H1 (cell line): ENCODE data around the gene PROSER1. TPM values are rescaled to one million over a fixed set of nuclear protein-coding genes. Genes with fewer than 3 reads are reported as not detected.
A peak's percentile ranks its signal among the peaks of the same experiment; 100 is the strongest.

Experiments
- CTCF ChIA-PET: fragments of 300-600 bp; sonication (Branson Sonifier 250); formaldehyde crosslinking; loops from one replicate; lab custom pipeline; 2021; ENCODE audit not compliant: partially characterized antibody; lab: Charles Lee
- POLR2A ChIA-PET: fragments of 300-600 bp; sonication (Branson Sonifier 250); formaldehyde crosslinking; loops from one replicate; lab custom pipeline; 2021; ENCODE audit warnings: inconsistent platforms; ENCODE audit not compliant: partially characterized antibody; lab: Charles Lee
- DNase-seq, 2 experiments: peaks; one replicate each; pipeline versions ENCODE4 v3.0.0 to v3.0.0-alpha.2; 2010 to 2022; ENCODE audit warnings: low spot score in 2 of 2, low read depth in 1 of 2, mixed read lengths in 1 of 2
- FAIRE-seq: peaks from 2 replicates; lab custom pipeline; 2011; peaks lifted over from hg19 to GRCh38; lab: Jason Lieb, UNC
- H2AFZ ChIP-seq: 2 replicates; pipeline ENCODE4 v1.8.1; 2012; ENCODE audit warnings: low read length, inconsistent platforms
- H2AK5ac ChIP-seq: 2 replicates; pipeline ENCODE4 v1.6.1; 2013; ENCODE audit warnings: low read depth, low read length
- H2BK120ac ChIP-seq: replicated peaks from 2 replicates; pipeline ENCODE3; 2013; ENCODE audit warnings: low read depth, low read length, inconsistent platforms
- H2BK12ac ChIP-seq: 2 replicates; pipeline ENCODE4 v1.6.1; 2013; ENCODE audit warnings: low read depth, low read length
- H2BK15ac ChIP-seq: 2 replicates; pipeline ENCODE4 v1.6.1; 2013; ENCODE audit warnings: low read length
- H2BK20ac ChIP-seq: 2 replicates; pipeline ENCODE4 v1.6.1; 2013; ENCODE audit warnings: low read length
- H2BK5ac ChIP-seq: 2 replicates; pipeline ENCODE4 v1.6.1; 2013; ENCODE audit warnings: low read depth, low read length
- H3K14ac ChIP-seq: 2 replicates; pipeline ENCODE4 v1.6.1; 2013; ENCODE audit warnings: inconsistent platforms; ENCODE audit not compliant: insufficient read length
- H3K18ac ChIP-seq: 2 replicates; pipeline ENCODE4 v1.6.1; 2013; ENCODE audit warnings: low read length; ENCODE audit errors: extremely low read depth
- H3K23ac ChIP-seq: 2 replicates; pipeline ENCODE4 v1.6.1; 2013; ENCODE audit warnings: inconsistent platforms; ENCODE audit not compliant: insufficient read length
- H3K23me2 ChIP-seq: 2 replicates; pipeline ENCODE4 v1.6.1; 2013; ENCODE audit warnings: low read depth, low read length
- H3K27ac ChIP-seq: 2 replicates; pipeline ENCODE4 v1.6.1; 2011; ENCODE audit warnings: low read depth, low read length, inconsistent platforms
- H3K27me3 ChIP-seq, 4 experiments: replicated peaks in 1 of 4; 1 replicate in 1 of 4; 2 replicates in 3 of 4; pipeline versions ENCODE4 v1.6.1 to v1.8.1; 2011 to 2013; ENCODE audit warnings: low read length in 3 of 4, mild to moderate bottlenecking in 3 of 4, inconsistent platforms in 2 of 4, mixed read lengths in 2 of 4, moderate library complexity in 1 of 4; ENCODE audit not compliant: control insufficient read depth in 3 of 4, insufficient read depth in 3 of 4; ENCODE audit errors: extremely low read depth in 1 of 4
- H3K36me3 ChIP-seq, 4 experiments: 2 replicates each; pipeline versions ENCODE4 v1.6.1 to v1.8.1; 2011 to 2013; ENCODE audit warnings: mild to moderate bottlenecking in 4 of 4, low read length in 3 of 4, moderate library complexity in 2 of 4, control low read depth in 1 of 4, inconsistent platforms in 1 of 4; ENCODE audit not compliant: insufficient read depth in 4 of 4, control insufficient read depth in 2 of 4
- H3K4ac ChIP-seq: replicated peaks from 2 replicates; pipeline ENCODE3; 2013; ENCODE audit warnings: low read length, low read depth, mixed read lengths, inconsistent platforms; ENCODE audit not compliant: insufficient read length
- H3K4me1 ChIP-seq, 4 experiments: replicated peaks in 1 of 4; 1 replicate in 1 of 4; 2 replicates in 3 of 4; pipeline versions ENCODE4 v1.6.1 to v1.8.1; 2011 to 2013; ENCODE audit warnings: low read length in 3 of 4, inconsistent platforms in 2 of 4, mixed read lengths in 1 of 4; ENCODE audit not compliant: insufficient read depth in 4 of 4, control insufficient read depth in 3 of 4
- H3K4me2 ChIP-seq, 2 experiments: 2 replicates each; pipeline versions ENCODE4 v1.6.1 to v1.8.1; 2011 to 2013; ENCODE audit warnings: low read depth in 2 of 2, low read length in 2 of 2, control low read depth in 1 of 2, inconsistent platforms in 1 of 2, mild to moderate bottlenecking in 1 of 2; ENCODE audit not compliant: insufficient read depth in 1 of 2
- H3K4me3 ChIP-seq, 4 experiments: fragments of 200-600, 300-600 bp in 1 of 4; sonication (generic), shearing (Covaris generic), sonication (Bioruptor Twin) in 1 of 4; 2 replicates each; pipeline versions ENCODE4 v1.5.1 to v1.8.1; 2011 to 2016; ENCODE audit warnings: low read length in 4 of 4, low read depth in 3 of 4, control low read depth in 2 of 4, inconsistent platforms in 2 of 4, mild to moderate bottlenecking in 2 of 4, mixed read lengths in 1 of 4, moderate library complexity in 1 of 4; ENCODE audit not compliant: insufficient read depth in 2 of 4; ENCODE audit errors: extremely low read depth in 1 of 4
- H3K56ac ChIP-seq: replicated peaks from 2 replicates; pipeline ENCODE3; 2013; ENCODE audit warnings: low read depth, mild to moderate bottlenecking, mixed read lengths, low read length, inconsistent platforms; ENCODE audit not compliant: insufficient read length
- H3K79me1 ChIP-seq: 2 replicates; pipeline ENCODE4 v1.6.1; 2013; ENCODE audit warnings: low read depth, low read length, control low read depth
- H3K79me2 ChIP-seq, 2 experiments: 2 replicates each; pipeline versions ENCODE4 v1.6.1 to v1.8.1; 2012 to 2013; ENCODE audit warnings: low read length in 2 of 2, mild to moderate bottlenecking in 2 of 2, inconsistent platforms in 1 of 2; ENCODE audit not compliant: insufficient read depth in 2 of 2, control insufficient read depth in 1 of 2
- H3K9ac ChIP-seq, 4 experiments: replicated peaks in 1 of 4; 1 replicate in 1 of 4; 2 replicates in 3 of 4; pipeline versions ENCODE4 v1.6.1 to v1.8.1; 2011 to 2013; ENCODE audit warnings: low read depth in 3 of 4, low read length in 3 of 4, control low read depth in 2 of 4, mild to moderate bottlenecking in 2 of 4, moderate library complexity in 2 of 4, inconsistent platforms in 1 of 4; ENCODE audit errors: extremely low read depth in 1 of 4
- H3K9me3 ChIP-seq, 2 experiments: 2 replicates each; pipeline versions ENCODE4 v1.6.1 to v1.8.1; 2012 to 2013; ENCODE audit warnings: mild to moderate bottlenecking in 2 of 2, moderate library complexity in 2 of 2, control low read depth in 1 of 2, inconsistent platforms in 1 of 2, low read depth in 1 of 2, low read length in 1 of 2, mixed read lengths in 1 of 2; ENCODE audit not compliant: insufficient read depth in 2 of 2
- H4K20me1 ChIP-seq, 2 experiments: replicated peaks in 1 of 2; 2 replicates each; pipeline versions ENCODE3 to v1.8.1; 2011 to 2013; ENCODE audit warnings: inconsistent platforms in 2 of 2, low read length in 2 of 2, mild to moderate bottlenecking in 1 of 2; ENCODE audit not compliant: insufficient read depth in 2 of 2, control insufficient read depth in 1 of 2
- H4K5ac ChIP-seq: 2 replicates; pipeline ENCODE4 v1.6.1; 2013; ENCODE audit warnings: low read length, low read depth, mixed read lengths, inconsistent platforms; ENCODE audit not compliant: insufficient read length
- H4K8ac ChIP-seq: 2 replicates; pipeline ENCODE4 v1.8.0; 2013; ENCODE audit warnings: mild to moderate bottlenecking, moderate library complexity, low read length, inconsistent platforms; ENCODE audit not compliant: insufficient read depth; ENCODE audit errors: extremely low read depth
- H4K91ac ChIP-seq: replicated peaks from 2 replicates; pipeline ENCODE3; 2013; ENCODE audit warnings: low read length, mixed read lengths, inconsistent platforms; ENCODE audit not compliant: insufficient read length
- BACH1 ChIP-seq: IDR thresholded peaks from 2 replicates; pipeline ENCODE4 v1.6.1; 2012; ENCODE audit warnings: low read length, improper control_type of control experiment
- CHD2 ChIP-seq: IDR thresholded peaks from 2 replicates; pipeline ENCODE4 v1.6.1; 2012; ENCODE audit warnings: low read length, improper control_type of control experiment
- EZH2 ChIP-seq: fragments of 200-600 bp; sonication (generic); IDR thresholded peaks from 2 replicates; pipeline ENCODE4 v1.7.1; 2012; ENCODE audit warnings: low read depth, mild to moderate bottlenecking, moderate library complexity, low read length, inconsistent platforms; ENCODE audit not compliant: severe bottlenecking
- WGBS, 2 experiments: shearing (Covaris generic) in 1 of 2; methylation state at CpG; one replicate each; pipeline versions ENCODE4 v1.1.6 to v1.1.7; 2013 to 2015; ENCODE audit warnings: low lambda C conversion rate in 2 of 2, mixed read lengths in 2 of 2, inconsistent platforms in 1 of 2, low coverage in 1 of 2, missing lambda C conversion rate in 1 of 2; ENCODE audit not compliant: insufficient replicate concordance in 2 of 2, insufficient coverage in 1 of 2, insufficient read length in 1 of 2; ENCODE audit errors: extremely low coverage in 1 of 2, missing lambda C conversion rate in 1 of 2; 5-methylcytosine and 5-hydroxymethylcytosine counted together
- polyA plus RNA-seq, 7 experiments: library from polyadenylated mRNA; depleted of rRNA in 3 of 7; stranded (reverse) in 5 of 7; unstranded in 2 of 7; fragments of >200 nt in 5 of 7; fragments of 200-250 nt in 2 of 7; gene quantifications; 1 replicate in 5 of 7; 2 replicates in 1 of 7; 4 replicates in 1 of 7; pipeline versions ENCODE4 v1.2.1 to v1.2.3, GENCODE V29; 2011 to 2013; ENCODE audit warnings: missing spikeins in 2 of 7, mixed read lengths in 2 of 7
- total RNA-seq: library from RNA; stranded (reverse); fragmentation: NEBNext Ultra II Directional; extraction: Animal tissue kit (Norgen Biotek cat#: 25700); gene quantifications from 2 replicates; pipeline ENCODE4 v1.2.1, GENCODE V29; 2021

PROSER1 gene
- total and polyA plus RNA-seq, 2 of the 8 experiments (the other 6 are each of a cell fraction or from before 2014, with no cell fraction given) = 99.2 to 116 TPM

GRCh38 chr13:39032150-39032549 is 5.7 kb downstream of the PROSER1 start:
- Histone ChIP-seq H4K91ac (no peak overlapping the region), H2BK12ac (no peak overlapping the region), H3K9ac (no peak overlapping the region), H3K27ac (no peak overlapping the region), H2BK5ac (no peak overlapping the region), H3K56ac (no peak overlapping the region), H3K4me1 (peaks cover 0 to 8% (median 0%) of the 10 kb centered on the region in 4 experiments; a peak in 3 of 7 replicates), H4K5ac (no peak overlapping the region), H3K79me2 (peaks cover 42 to 99% of the 10 kb centered on the region in 2 experiments), H2BK15ac (no peak overlapping the region), H3K23ac (no peak overlapping the region), H3K36me3 (peaks cover 3 to 56% (median 12%) of the 10 kb centered on the region in 4 experiments; a peak in 7 of 8 replicates), H3K14ac (no peak overlapping the region), H3K4ac (no peak overlapping the region), H3K9me3 (no peaks in the 10 kb centered on the region), H2AK5ac (no peak overlapping the region), H3K18ac (no peak overlapping the region), H2BK120ac (no peak overlapping the region), H3K79me1 (no peaks in the 10 kb centered on the region), H3K4me3 (no peak overlapping the region), H2BK20ac (no peak overlapping the region), H3K27me3 (no peaks in the 10 kb centered on the region), H3K23me2 (peaks cover 7% of the 10 kb centered on the region), H4K20me1 (peaks cover 3 to 10% of the 10 kb centered on the region in 2 experiments), H3K4me2 (0 out of 4 replicates have a peak overlapping the region, but pooled peaks of 1 of the 2 experiments have one; percentile 28), H2AFZ (no peak overlapping the region), H4K8ac (no peak overlapping the region)
- CTCF ChIA-PET = interaction anchor here (0.6 to 2.8 kb wide), 7 partner anchors 10 to 580 kb away, joined by 3 to 15 read pairs (median 3); no protein-coding TSS in a partner anchor
- POLR2A ChIA-PET = interaction anchor here (0.6 to 4.4 kb wide), 4 partner anchors 10 to 629 kb away, joined by 3 to 29 read pairs (median 4); no protein-coding TSS in a partner anchor
- DNase-seq = no peak
- WGBS, 2 experiments = 96% methylated on average over 1 of the region's 1 CpG; no CpG with 5 or more reads in 1 of the 2 experiments
- FAIRE-seq = no peak
- TF ChIP-seq BACH1 (no peak), CHD2 (no peak), EZH2 (no peak)
